ENCODE results near the gene APCDD1.
A peak's percentile ranks its signal among the peaks of the same experiment; 100 is the strongest.

The APCDD1 gene

GRCh38 chr18:10409041-10409440 lies 45.4 kb upstream of the APCDD1 start:
- Histone ChIP-seq H3K36me3 (ENCODE audit: low read depth) (no peaks in the 10 kb centered on the region), H3K9me3 (ENCODE audit: severe bottlenecking) (no peaks in the 10 kb centered on the region), H3K4me1 (ENCODE audit: insufficient read depth, poor library complexity, severe bottlenecking) (peaks cover 14% of the 10 kb centered on the region), H3K4me3 (ENCODE audit: severe bottlenecking) (no peak overlapping the region), H3K27me3 (ENCODE audit: insufficient read depth, poor library complexity, severe bottlenecking) (no peaks in the 10 kb centered on the region), H3K27ac (ENCODE audit: poor library complexity, severe bottlenecking) (no peak overlapping the region)
- no peak for TF ChIP-seq CTCF (IDR thresholded peaks at IDR 0.05; ENCODE audit: poor library complexity, severe bottlenecking)
- ATAC-seq (ENCODE audit: low read depth), result no peak
- no peak for DNase-seq (ENCODE audit: low spot score)

GRCh38 chr18:10410472-10411308 lies 43.7 kb upstream of the APCDD1 start:
- no peak for DNase-seq (ENCODE audit: low spot score)
- no peak for ATAC-seq (ENCODE audit: low read depth)
- no peak for TF ChIP-seq CTCF (IDR thresholded peaks at IDR 0.05; ENCODE audit: poor library complexity, severe bottlenecking)

GRCh38 chr18:10412933-10413332 lies 41.5 kb upstream of the APCDD1 start:
- ATAC-seq (ENCODE audit: low read depth) (peak; percentile 82), DNase-seq (ENCODE audit: low spot score) (peak; percentile 78)

More at GRCh38 chr18:10410472-10411308, 43.7 kb upstream of the APCDD1 start:
- no peaks in the 10 kb centered on the region for H3K27me3 ChIP-seq (ENCODE audit: insufficient read depth, poor library complexity, severe bottlenecking)
- H3K4me1 ChIP-seq (ENCODE audit: insufficient read depth, poor library complexity, severe bottlenecking), result peaks cover 14% of the 10 kb centered on the region
- no peak overlapping the region for H3K4me3 ChIP-seq (ENCODE audit: severe bottlenecking)
- H3K36me3 ChIP-seq (ENCODE audit: low read depth), result no peaks in the 10 kb centered on the region
- H3K9me3 ChIP-seq (ENCODE audit: severe bottlenecking), result no peaks in the 10 kb centered on the region
- no peak overlapping the region for H3K27ac ChIP-seq (ENCODE audit: poor library complexity, severe bottlenecking)

GRCh38 chr18:10413722-10414121 lies 40.7 kb upstream of the APCDD1 start:
- no peaks in the 10 kb centered on the region for H3K36me3 ChIP-seq (ENCODE audit: low read depth)
- no peaks in the 10 kb centered on the region for H3K27me3 ChIP-seq (ENCODE audit: insufficient read depth, poor library complexity, severe bottlenecking)
- H3K9me3 ChIP-seq (ENCODE audit: severe bottlenecking), result no peaks in the 10 kb centered on the region
- no peak overlapping the region for H3K4me3 ChIP-seq (ENCODE audit: severe bottlenecking)
- no peak for TF ChIP-seq CTCF (IDR thresholded peaks at IDR 0.05; ENCODE audit: poor library complexity, severe bottlenecking)
- peaks cover 27% of the 10 kb centered on the region for H3K4me1 ChIP-seq (ENCODE audit: insufficient read depth, poor library complexity, severe bottlenecking)
- DNase-seq (ENCODE audit: low spot score) (no peak), ATAC-seq (ENCODE audit: low read depth) (no peak)
- peak overlapping the region; percentile 39 for H3K27ac ChIP-seq (ENCODE audit: poor library complexity, severe bottlenecking)

More at GRCh38 chr18:10412933-10413332, 41.5 kb upstream of the APCDD1 start:
- H3K9me3 ChIP-seq (ENCODE audit: severe bottlenecking), result no peaks in the 10 kb centered on the region
- no peak overlapping the region for H3K4me3 ChIP-seq (ENCODE audit: severe bottlenecking)
- TF ChIP-seq CTCF (IDR thresholded peaks at IDR 0.05; ENCODE audit: poor library complexity, severe bottlenecking), result no peak
- no peaks in the 10 kb centered on the region for H3K36me3 ChIP-seq (ENCODE audit: low read depth)
- peaks cover 27% of the 10 kb centered on the region for H3K4me1 ChIP-seq (ENCODE audit: insufficient read depth, poor library complexity, severe bottlenecking)
- H3K27ac ChIP-seq (ENCODE audit: poor library complexity, severe bottlenecking), result peak overlapping the region; percentile 39
- no peaks in the 10 kb centered on the region for H3K27me3 ChIP-seq (ENCODE audit: insufficient read depth, poor library complexity, severe bottlenecking)

GRCh38 chr18:10414293-10414842 lies 40.1 kb upstream of the APCDD1 start:
- no peaks in the 10 kb centered on the region for H3K36me3 ChIP-seq (ENCODE audit: low read depth)
- H3K4me3 ChIP-seq (ENCODE audit: severe bottlenecking), result no peak overlapping the region
- no peak for DNase-seq (ENCODE audit: low spot score)
- TF ChIP-seq CTCF (IDR thresholded peaks at IDR 0.05; ENCODE audit: poor library complexity, severe bottlenecking), result no peak
- ATAC-seq (ENCODE audit: low read depth), result no peak
- no peaks in the 10 kb centered on the region for H3K27me3 ChIP-seq (ENCODE audit: insufficient read depth, poor library complexity, severe bottlenecking)
- H3K4me1 ChIP-seq (ENCODE audit: insufficient read depth, poor library complexity, severe bottlenecking), result peaks cover 27% of the 10 kb centered on the region
- no peaks in the 10 kb centered on the region for H3K9me3 ChIP-seq (ENCODE audit: severe bottlenecking)
- H3K27ac ChIP-seq (ENCODE audit: poor library complexity, severe bottlenecking), result no peak overlapping the region

All from RWPE2 (cell line).